Loucy (cell line): Measurements from ENCODE around the gene MBNL1.

Experiments
- H2AFZ ChIP-seq: fragments of 200-600 bp; sonication (generic); 2 replicates; pipeline ENCODE4 v1.6.0; 2016; ENCODE audit warnings: antibody characterized with exemption, mild to moderate bottlenecking, low read length, moderate library complexity
- H3F3A ChIP-seq: fragments of 200-600 bp; 2 replicates; pipeline ENCODE4 v1.6.0; 2016; ENCODE audit warnings: antibody characterized with exemption, low read depth, mild to moderate bottlenecking
- H3K27me3 ChIP-seq: fragments of 200-600 bp; sonication (generic); 2 replicates; pipeline ENCODE4 v1.6.1; 2014; ENCODE audit warnings: low read length, mild to moderate bottlenecking; ENCODE audit not compliant: insufficient read depth, poor library complexity, severe bottlenecking
- H3K36me3 ChIP-seq: fragments of 200-600 bp; sonication (generic); 2 replicates; pipeline ENCODE4 v1.6.1; 2016; ENCODE audit warnings: low read length; ENCODE audit not compliant: insufficient read depth
- H3K4me1 ChIP-seq: fragments of 200-600 bp; sonication (generic); 2 replicates; pipeline ENCODE4 v1.5.1; 2014; ENCODE audit warnings: low read length, mild to moderate bottlenecking; ENCODE audit not compliant: insufficient read depth, poor library complexity, severe bottlenecking
- H3K4me2 ChIP-seq: fragments of 200-600 bp; sonication (generic); 2 replicates; pipeline ENCODE4 v1.6.0; 2014; ENCODE audit warnings: antibody characterized with exemption, low read length, low read depth, mild to moderate bottlenecking; ENCODE audit not compliant: poor library complexity, severe bottlenecking
- H3K4me3 ChIP-seq: fragments of 200-600 bp; sonication (generic); 2 replicates; pipeline ENCODE4 v1.5.1; 2014; ENCODE audit warnings: low read length, mild to moderate bottlenecking, mixed read lengths; ENCODE audit not compliant: poor library complexity, severe bottlenecking
- H3K79me2 ChIP-seq: fragments of 200-600 bp; sonication (generic); 2 replicates; pipeline ENCODE4 v1.6.1; 2014; ENCODE audit warnings: low read length; ENCODE audit not compliant: insufficient read depth
- H3K9ac ChIP-seq: fragments of 200-600 bp; sonication (generic); 2 replicates; pipeline ENCODE4 v1.6.0; 2014; ENCODE audit warnings: mild to moderate bottlenecking, low read depth, low read length, moderate library complexity; ENCODE audit not compliant: poor library complexity, severe bottlenecking
- H3K9me2 ChIP-seq: fragments of 200-600 bp; sonication (generic); replicated peaks from 2 replicates; pipeline ENCODE4 v1.6.1; 2016; ENCODE audit warnings: low read depth, low read length, mixed read lengths
- H3K9me3 ChIP-seq: fragments of 200-600 bp; sonication (generic); 2 replicates; pipeline ENCODE4 v1.6.1; 2014; ENCODE audit warnings: mild to moderate bottlenecking, antibody characterized with exemption, low read length, low read depth; ENCODE audit not compliant: insufficient read depth
- H4K20me1 ChIP-seq: fragments of 200-600 bp; sonication (generic); 2 replicates; pipeline ENCODE4 v1.6.0; 2014; ENCODE audit warnings: antibody characterized with exemption, low read length, mild to moderate bottlenecking; ENCODE audit not compliant: insufficient read depth, poor library complexity, severe bottlenecking
- EZH2phosphoT487 ChIP-seq: fragments of 200-600 bp; IDR thresholded peaks from 2 replicates; pipeline ENCODE4 v1.6.1; 2018; ENCODE audit warnings: antibody characterized with exemption, mild to moderate bottlenecking, moderate library complexity, borderline replicate concordance
- TF ChIP-seq, protein P1 (sequence below): fragments of 200-600 bp; sonication (generic); conservative IDR thresholded peaks from 2 replicates; pipeline ENCODE4 v1.5.1; 2014; ENCODE audit warnings: mild to moderate bottlenecking, antibody characterized with exemption, low read length

The MBNL1 gene

DNA sequence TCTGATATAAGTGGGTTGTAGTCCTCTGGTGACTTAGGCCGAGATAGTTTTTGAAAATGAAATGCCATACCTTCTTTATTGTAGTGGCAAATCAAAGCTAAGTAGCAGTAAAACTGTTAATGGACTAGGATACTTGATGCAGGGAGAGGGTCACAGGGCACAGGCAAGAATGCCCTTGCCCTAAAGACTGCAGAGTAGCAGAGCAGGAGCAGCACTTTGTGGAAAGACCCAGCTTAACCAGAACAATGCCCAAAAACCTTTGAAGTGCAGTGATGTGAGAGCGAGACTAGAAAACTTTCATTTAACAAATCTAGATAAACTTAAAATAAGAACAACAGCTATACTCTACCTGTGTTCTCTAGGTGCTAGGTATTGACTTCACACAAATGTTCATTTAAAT lies 121.9 kb downstream of the MBNL1 start:
- Histone ChIP-seq H2AFZ (no peak overlapping the region), H3K4me1 (peaks cover 3% of the 10 kb centered on the region), H3K4me3 (no peak overlapping the region), H3K36me3 (peaks cover 31% of the 10 kb centered on the region; the same call in 1 of the 2 replicates), H3K9me3 (no peaks in the 10 kb centered on the region), H3K9me2 (no peaks in the 10 kb centered on the region), H3K27me3 (no peaks in the 10 kb centered on the region), H3K4me2 (no peak overlapping the region), H3K9ac (no peak overlapping the region), H3K79me2 (peaks cover 99% of the 10 kb centered on the region), H3F3A (no peaks in the 10 kb centered on the region), H4K20me1 (peaks cover 90% of the 10 kb centered on the region)
- TF ChIP-seq EZH2phosphoT487: no peak
- TF ChIP-seq, protein P1, sequence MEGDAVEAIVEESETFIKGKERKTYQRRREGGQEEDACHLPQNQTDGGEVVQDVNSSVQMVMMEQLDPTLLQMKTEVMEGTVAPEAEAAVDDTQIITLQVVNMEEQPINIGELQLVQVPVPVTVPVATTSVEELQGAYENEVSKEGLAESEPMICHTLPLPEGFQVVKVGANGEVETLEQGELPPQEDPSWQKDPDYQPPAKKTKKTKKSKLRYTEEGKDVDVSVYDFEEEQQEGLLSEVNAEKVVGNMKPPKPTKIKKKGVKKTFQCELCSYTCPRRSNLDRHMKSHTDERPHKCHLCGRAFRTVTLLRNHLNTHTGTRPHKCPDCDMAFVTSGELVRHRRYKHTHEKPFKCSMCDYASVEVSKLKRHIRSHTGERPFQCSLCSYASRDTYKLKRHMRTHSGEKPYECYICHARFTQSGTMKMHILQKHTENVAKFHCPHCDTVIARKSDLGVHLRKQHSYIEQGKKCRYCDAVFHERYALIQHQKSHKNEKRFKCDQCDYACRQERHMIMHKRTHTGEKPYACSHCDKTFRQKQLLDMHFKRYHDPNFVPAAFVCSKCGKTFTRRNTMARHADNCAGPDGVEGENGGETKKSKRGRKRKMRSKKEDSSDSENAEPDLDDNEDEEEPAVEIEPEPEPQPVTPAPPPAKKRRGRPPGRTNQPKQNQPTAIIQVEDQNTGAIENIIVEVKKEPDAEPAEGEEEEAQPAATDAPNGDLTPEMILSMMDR: no peak

GRCh38 chr3:152391671-152392070 lies 122.9 kb downstream of the MBNL1 start:
- H3K4me1 ChIP-seq: no peaks in the 10 kb centered on the region
- H3K4me2 ChIP-seq: no peak overlapping the region
- no peaks in the 10 kb centered on the region for H3K9me3 ChIP-seq
- peaks cover 98% of the 10 kb centered on the region for H3K79me2 ChIP-seq
- H3K9me2 ChIP-seq: no peaks in the 10 kb centered on the region
- peaks cover 39% of the 10 kb centered on the region for H3K36me3 ChIP-seq
- H3K9ac ChIP-seq: no peak overlapping the region
- H3F3A ChIP-seq: no peaks in the 10 kb centered on the region
- no peak overlapping the region for H3K4me3 ChIP-seq
- TF ChIP-seq, protein P1: no peak
- TF ChIP-seq EZH2phosphoT487: no peak
- peaks cover 82% of the 10 kb centered on the region for H4K20me1 ChIP-seq
- H3K27me3 ChIP-seq: no peaks in the 10 kb centered on the region
- no peak overlapping the region for H2AFZ ChIP-seq

- no peak overlapping the region for H3K4me2 ChIP-seq
Observed at GRCh38 chr3:152392272-152392880, 123.6 kb downstream of the MBNL1 start.

More at GRCh38 chr3:152392272-152392880, 123.6 kb downstream of the MBNL1 start:
- no peak for TF ChIP-seq EZH2phosphoT487
- TF ChIP-seq, protein P1: no peak
- Histone ChIP-seq H3K9me3 (no peaks in the 10 kb centered on the region), H3K79me2 (peaks cover 98% of the 10 kb centered on the region), H3K4me3 (no peak overlapping the region), H4K20me1 (peaks cover 77% of the 10 kb centered on the region), H3K9me2 (no peaks in the 10 kb centered on the region), H3K4me1 (no peaks in the 10 kb centered on the region), H3K36me3 (peaks cover 46% of the 10 kb centered on the region), H2AFZ (no peak overlapping the region), H3K9ac (no peak overlapping the region), H3K27me3 (no peaks in the 10 kb centered on the region), H3F3A (no peaks in the 10 kb centered on the region)
